ENCODE results near the gene CPEB3.

CPEB3 gene

DNA sequence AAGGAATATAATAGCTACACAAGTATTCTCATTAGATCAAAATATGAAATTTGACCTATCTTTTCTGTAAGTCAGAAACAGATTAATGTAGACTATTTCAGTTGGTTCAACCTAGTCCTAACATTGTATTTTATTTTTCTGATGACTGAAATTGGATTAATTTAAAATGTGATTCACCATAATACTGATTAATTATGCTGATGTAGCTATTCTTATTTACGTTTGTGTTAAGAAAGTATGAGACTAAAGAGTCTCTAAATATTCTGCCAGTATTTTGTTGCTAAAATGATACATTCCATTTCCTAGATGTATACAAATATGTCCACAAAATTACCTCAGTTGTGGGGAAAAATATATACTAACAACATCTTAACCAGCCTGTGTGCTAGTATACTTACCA, 18.4 kb upstream of the CPEB3 start:
- Histone ChIP-seq H3K79me1 (replicated peaks; ENCODE audit: low read length, poor library complexity, severe bottlenecking) (peaks cover 16% of the 10 kb centered on the region), H4K91ac (ENCODE audit: low read length) (no peak overlapping the region), H4K8ac (ENCODE audit: low read length) (no peak overlapping the region), H3K36me3 (ENCODE audit: control insufficient read depth in 1 of 2, insufficient read depth in 2 of 2, low read depth in 1 of 2, low read length in 2 of 2) (peaks cover 12 to 29% of the 10 kb centered on the region in 2 experiments), H3K4me1 (ENCODE audit: control insufficient read depth, insufficient read depth, low read depth, low read length) (peaks cover 5% of the 10 kb centered on the region), H3K14ac (ENCODE audit: low read length in 2 of 2) (no peak overlapping the region), H3K4me3 (ENCODE audit: insufficient read depth in 1 of 2, low read depth in 1 of 2, low read length in 2 of 2) (no peak overlapping the region), H3K27ac (ENCODE audit: low read length, poor library complexity, severe bottlenecking) (no peak overlapping the region), H2AK5ac (ENCODE audit: low read length, severe bottlenecking) (no peak overlapping the region), H2BK5ac (ENCODE audit: low read depth, low read length, poor library complexity, severe bottlenecking) (no peak overlapping the region), H3K4ac (ENCODE audit: low read depth in 1 of 2, low read length in 2 of 2) (no peak overlapping the region), H3K9me3 (ENCODE audit: control insufficient read depth, low read length) (no peaks in the 10 kb centered on the region), H3K18ac (ENCODE audit: low read depth in 1 of 2, low read length in 2 of 2) (no peak overlapping the region), H3K27me3 (ENCODE audit: control insufficient read depth in 1 of 2, insufficient read depth in 1 of 2, low read length in 2 of 2) (no peaks in the 10 kb centered on the region), H2BK120ac (ENCODE audit: low read depth, low read length) (no peak overlapping the region), H3K23ac (ENCODE audit: low read length in 2 of 2) (no peak overlapping the region), H3K4me2 (ENCODE audit: low read length, poor library complexity, severe bottlenecking) (no peak overlapping the region), H2AFZ (ENCODE audit: low read depth, low read length) (no peak overlapping the region), H3K9ac (ENCODE audit: low read length) (no peak overlapping the region), H2BK15ac (ENCODE audit: low read depth, poor library complexity, severe bottlenecking) (no peak overlapping the region), H2BK12ac (ENCODE audit: low read length in 2 of 2) (no peak overlapping the region)
- no CpG with 5 or more reads among the region's 1 CpG for WGBS
- DNase-seq = no peak

DNA sequence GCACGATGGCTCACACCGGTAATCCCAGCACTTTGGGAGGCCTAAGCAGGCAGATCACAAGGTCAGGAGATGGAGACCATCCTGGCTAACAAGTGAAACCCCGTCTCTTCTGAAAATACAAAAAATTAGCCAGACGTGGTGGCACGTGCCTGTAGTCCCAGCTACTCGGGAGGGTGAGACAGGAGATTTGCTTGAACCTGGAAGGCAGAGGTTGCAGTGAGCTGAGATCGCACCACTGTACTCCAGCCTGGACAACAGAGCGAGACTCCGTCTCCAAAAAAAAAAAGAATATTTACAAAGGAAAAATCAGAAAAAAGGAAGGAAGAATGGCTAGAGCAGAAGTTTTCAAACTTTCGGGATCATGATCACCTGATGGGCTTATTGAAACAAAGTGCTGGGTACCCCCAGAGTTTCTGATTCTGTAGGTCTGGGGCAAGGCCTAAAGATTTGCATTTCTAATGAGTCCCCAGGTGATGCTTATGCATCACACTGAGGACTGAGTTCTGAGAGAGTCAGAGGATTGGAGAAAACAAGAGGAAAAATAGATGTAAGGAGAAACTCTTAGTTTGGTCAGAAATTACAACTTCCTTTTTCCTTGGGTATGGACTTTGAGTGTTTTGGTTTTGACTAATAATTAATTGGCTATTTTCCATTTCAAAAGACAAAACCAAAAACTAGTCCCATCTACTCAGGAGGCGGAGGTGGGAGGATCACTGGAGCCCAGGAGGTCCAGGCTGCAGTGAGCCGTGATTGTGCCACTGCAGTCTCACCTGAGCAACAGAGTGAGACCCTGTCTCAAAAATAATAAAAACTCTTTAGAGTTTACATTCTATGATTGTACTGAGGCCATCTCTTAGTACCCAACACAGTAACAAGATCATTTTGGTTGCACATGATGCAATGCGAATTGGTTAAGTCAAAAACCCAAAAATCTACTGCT, 14.5 kb upstream of the CPEB3 start:
- H2BK12ac ChIP-seq (ENCODE audit: low read length in 2 of 2) = no peak overlapping the region
- no peaks in the 10 kb centered on the region for H3K9me3 ChIP-seq (ENCODE audit: control insufficient read depth, low read length)
- H3K27ac ChIP-seq (ENCODE audit: low read length, poor library complexity, severe bottlenecking) = no peak overlapping the region
- no peak overlapping the region for H3K23ac ChIP-seq (ENCODE audit: low read length in 2 of 2)
- H2BK120ac ChIP-seq (ENCODE audit: low read depth, low read length) = no peak overlapping the region
- H3K18ac ChIP-seq (ENCODE audit: low read depth in 1 of 2, low read length in 2 of 2) = no peak overlapping the region
- no peaks in the 10 kb centered on the region for H3K27me3 ChIP-seq (ENCODE audit: control insufficient read depth in 1 of 2, insufficient read depth in 1 of 2, low read length in 2 of 2)
- no peak overlapping the region for H2BK5ac ChIP-seq (ENCODE audit: low read depth, low read length, poor library complexity, severe bottlenecking)
- no peak overlapping the region for H3K4me3 ChIP-seq (ENCODE audit: insufficient read depth in 1 of 2, low read depth in 1 of 2, low read length in 2 of 2)
- peaks cover 2 to 8% of the 10 kb centered on the region in 2 experiments for H3K36me3 ChIP-seq (ENCODE audit: control insufficient read depth in 1 of 2, insufficient read depth in 2 of 2, low read depth in 1 of 2, low read length in 2 of 2)
- H3K4ac ChIP-seq (ENCODE audit: low read depth in 1 of 2, low read length in 2 of 2) = no peak overlapping the region
- WGBS = 91% methylated on average over 13 of the region's 13 CpGs
- no peak overlapping the region for H3K9ac ChIP-seq (ENCODE audit: low read length)
- DNase-seq = no peak
- no peak overlapping the region for H2AFZ ChIP-seq (ENCODE audit: low read depth, low read length)
- H3K14ac ChIP-seq (ENCODE audit: low read length in 2 of 2) = no peak overlapping the region
- no peak overlapping the region for H2AK5ac ChIP-seq (ENCODE audit: low read length, severe bottlenecking)
- peaks cover 5% of the 10 kb centered on the region for H3K4me1 ChIP-seq (ENCODE audit: control insufficient read depth, insufficient read depth, low read depth, low read length)
- no peak overlapping the region for H4K8ac ChIP-seq (ENCODE audit: low read length)
- H3K79me1 ChIP-seq (replicated peaks; ENCODE audit: low read length, poor library complexity, severe bottlenecking) = peaks cover 8% of the 10 kb centered on the region
- H3K4me2 ChIP-seq (ENCODE audit: low read length, poor library complexity, severe bottlenecking) = no peak overlapping the region
- H4K91ac ChIP-seq (ENCODE audit: low read length) = no peak overlapping the region
- H2BK15ac ChIP-seq (ENCODE audit: low read depth, poor library complexity, severe bottlenecking) = no peak overlapping the region

DNA sequence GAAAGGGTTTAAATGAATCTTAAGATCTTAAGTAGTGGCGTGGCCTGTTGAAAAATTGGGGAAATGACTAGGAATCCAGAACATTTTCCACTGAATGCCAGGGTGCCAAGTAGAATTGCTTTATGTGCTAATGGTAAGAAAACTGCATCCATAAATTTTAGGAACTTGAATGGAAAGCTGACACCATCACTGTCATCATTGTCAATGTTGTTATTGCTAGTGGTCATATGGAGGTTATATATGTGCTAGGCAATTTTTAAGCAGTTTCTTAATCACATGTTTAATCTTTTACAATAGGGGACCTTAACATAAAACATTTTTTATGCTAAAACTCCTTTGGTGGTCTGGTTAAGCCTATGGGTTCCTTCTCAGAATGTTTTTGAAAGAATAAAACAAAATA, 13.2 kb upstream of the CPEB3 start:
- H3K18ac ChIP-seq (ENCODE audit: low read depth in 1 of 2, low read length in 2 of 2) = no peak overlapping the region
- H3K27ac ChIP-seq (ENCODE audit: low read length, poor library complexity, severe bottlenecking) = no peak overlapping the region
- WGBS = 98% methylated on average over 1 of the region's 1 CpG
- H2BK15ac ChIP-seq (ENCODE audit: low read depth, poor library complexity, severe bottlenecking) = no peak overlapping the region
- H2BK120ac ChIP-seq (ENCODE audit: low read depth, low read length) = no peak overlapping the region
- H3K4me2 ChIP-seq (ENCODE audit: low read length, poor library complexity, severe bottlenecking) = no peak overlapping the region
- no peaks in the 10 kb centered on the region for H3K27me3 ChIP-seq (ENCODE audit: control insufficient read depth in 1 of 2, insufficient read depth in 1 of 2, low read length in 2 of 2)
- H3K9me3 ChIP-seq (ENCODE audit: control insufficient read depth, low read length) = no peaks in the 10 kb centered on the region
- peaks cover 6 to 9% of the 10 kb centered on the region in 2 experiments for H3K36me3 ChIP-seq (ENCODE audit: control insufficient read depth in 1 of 2, insufficient read depth in 2 of 2, low read depth in 1 of 2, low read length in 2 of 2)
- no peak overlapping the region for H3K9ac ChIP-seq (ENCODE audit: low read length)
- no peak overlapping the region for H4K91ac ChIP-seq (ENCODE audit: low read length)
- no peak overlapping the region for H2AK5ac ChIP-seq (ENCODE audit: low read length, severe bottlenecking)
- no peak overlapping the region for H4K8ac ChIP-seq (ENCODE audit: low read length)
- H3K14ac ChIP-seq (ENCODE audit: low read length in 2 of 2) = no peak overlapping the region
- no peak overlapping the region for H3K4ac ChIP-seq (ENCODE audit: low read depth in 1 of 2, low read length in 2 of 2)
- DNase-seq = no peak
- no peak overlapping the region for H2BK5ac ChIP-seq (ENCODE audit: low read depth, low read length, poor library complexity, severe bottlenecking)
- no peak overlapping the region for H2AFZ ChIP-seq (ENCODE audit: low read depth, low read length)
- H3K4me3 ChIP-seq (ENCODE audit: insufficient read depth in 1 of 2, low read depth in 1 of 2, low read length in 2 of 2) = no peak overlapping the region
- H3K23ac ChIP-seq (ENCODE audit: low read length in 2 of 2) = no peak overlapping the region
- peaks cover 5% of the 10 kb centered on the region for H3K4me1 ChIP-seq (ENCODE audit: control insufficient read depth, insufficient read depth, low read depth, low read length)
- H3K79me1 ChIP-seq (replicated peaks; ENCODE audit: low read length, poor library complexity, severe bottlenecking) = peaks cover 12% of the 10 kb centered on the region
- H2BK12ac ChIP-seq (ENCODE audit: low read length in 2 of 2) = no peak overlapping the region

DNA sequence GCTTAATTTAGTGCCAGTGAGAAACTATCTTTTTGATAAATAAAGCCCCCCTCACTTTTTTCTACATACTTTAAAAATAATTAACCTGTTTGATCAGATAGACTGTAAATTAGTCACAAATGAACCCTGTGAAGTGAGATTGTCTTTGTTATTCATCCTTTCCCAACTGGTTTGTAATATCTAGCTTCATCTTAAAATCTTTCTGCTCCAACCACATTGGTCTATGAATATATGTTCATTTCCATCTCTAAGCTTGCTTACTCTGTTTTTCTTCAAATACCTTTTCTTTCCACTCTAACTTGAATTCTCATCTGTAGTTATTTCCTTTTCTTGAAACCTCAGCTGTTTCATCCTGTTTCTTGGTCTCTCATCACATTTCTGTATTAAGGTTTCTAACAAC, 12.2 kb upstream of the CPEB3 start:
- H2BK120ac ChIP-seq (ENCODE audit: low read depth, low read length) = no peak overlapping the region
- H3K4me2 ChIP-seq (ENCODE audit: low read length, poor library complexity, severe bottlenecking) = no peak overlapping the region
- H3K18ac ChIP-seq (ENCODE audit: low read depth in 1 of 2, low read length in 2 of 2) = no peak overlapping the region
- DNase-seq = no peak
- H2AFZ ChIP-seq (ENCODE audit: low read depth, low read length) = no peak overlapping the region
- no peak overlapping the region for H2BK12ac ChIP-seq (ENCODE audit: low read length in 2 of 2)
- H3K36me3 ChIP-seq (ENCODE audit: control insufficient read depth in 1 of 2, insufficient read depth in 2 of 2, low read depth in 1 of 2, low read length in 2 of 2) = peaks cover 6 to 9% of the 10 kb centered on the region in 2 experiments
- no peaks in the 10 kb centered on the region for H3K9me3 ChIP-seq (ENCODE audit: control insufficient read depth, low read length)
- no peak overlapping the region for H3K27ac ChIP-seq (ENCODE audit: low read length, poor library complexity, severe bottlenecking)
- no peak overlapping the region for H3K14ac ChIP-seq (ENCODE audit: low read length in 2 of 2)
- no peak overlapping the region for H3K4ac ChIP-seq (ENCODE audit: low read depth in 1 of 2, low read length in 2 of 2)
- H4K8ac ChIP-seq (ENCODE audit: low read length) = no peak overlapping the region
- H3K23ac ChIP-seq (ENCODE audit: low read length in 2 of 2) = no peak overlapping the region
- H3K27me3 ChIP-seq (ENCODE audit: control insufficient read depth in 1 of 2, insufficient read depth in 1 of 2, low read length in 2 of 2) = no peaks in the 10 kb centered on the region
- no peak overlapping the region for H2BK5ac ChIP-seq (ENCODE audit: low read depth, low read length, poor library complexity, severe bottlenecking)
- H3K9ac ChIP-seq (ENCODE audit: low read length) = no peak overlapping the region
- no peak overlapping the region for H2AK5ac ChIP-seq (ENCODE audit: low read length, severe bottlenecking)
- H2BK15ac ChIP-seq (ENCODE audit: low read depth, poor library complexity, severe bottlenecking) = no peak overlapping the region
- peaks cover 10% of the 10 kb centered on the region for H3K79me1 ChIP-seq (replicated peaks; ENCODE audit: low read length, poor library complexity, severe bottlenecking)
- H4K91ac ChIP-seq (ENCODE audit: low read length) = no peak overlapping the region
- peaks cover 4% of the 10 kb centered on the region for H3K4me1 ChIP-seq (ENCODE audit: control insufficient read depth, insufficient read depth, low read depth, low read length)
- no peak overlapping the region for H3K4me3 ChIP-seq (ENCODE audit: insufficient read depth in 1 of 2, low read depth in 1 of 2, low read length in 2 of 2)

Data from mesenchymal stem cell (in vitro differentiated cells and primary cell).